SK-N-SH treated with all-trans-retinoic acid at 6 μM for 48 hours (cell line): ENCODE data around the gene TTL.

Experiments
- ARNTL ChIP-seq: fragments of 450-650 bp; formaldehyde crosslinking; IDR thresholded peaks from 2 replicates; pipeline ENCODE4 v1.5.0; 2020; ENCODE audit warnings: low read depth, mild to moderate bottlenecking, moderate library complexity, borderline replicate concordance
- BACH2 ChIP-seq: fragments of 250-450 bp; sonication (Bioruptor Pico); IDR thresholded peaks from 2 replicates; pipeline ENCODE4 v1.9.0; 2021; ENCODE audit warnings: mild to moderate bottlenecking, borderline replicate concordance
- CSRNP3 ChIP-seq: fragments of 250-450 bp; sonication (Bioruptor Pico); IDR thresholded peaks from 2 replicates; pipeline ENCODE4 v1.5.1; 2021; ENCODE audit warnings: mild to moderate bottlenecking, moderate library complexity
- ESRRG ChIP-seq: fragments of 250-450 bp; sonication (Bioruptor Pico); IDR thresholded peaks from 2 replicates; pipeline ENCODE4 v1.6.1; 2021; ENCODE audit warnings: mild to moderate bottlenecking
- RARB ChIP-seq: fragments of 250-450 bp; sonication (Bioruptor Pico); IDR thresholded peaks from 2 replicates; pipeline ENCODE4 v1.8.0; 2021; ENCODE audit warnings: mild to moderate bottlenecking, moderate library complexity
- TOX ChIP-seq: fragments of 250-450 bp; sonication (Bioruptor Pico); IDR thresholded peaks from 2 replicates; pipeline ENCODE4 v1.8.0; 2021; ENCODE audit warnings: mild to moderate bottlenecking, moderate library complexity, borderline replicate concordance
- TSHZ2 ChIP-seq: fragments of 250-450 bp; sonication (Bioruptor Pico); IDR thresholded peaks from 2 replicates; pipeline ENCODE4 v1.5.0; 2020; ENCODE audit warnings: mild to moderate bottlenecking, moderate library complexity
- ZFP3 ChIP-seq: fragments of 250-450 bp; sonication (Bioruptor Pico); IDR thresholded peaks from 2 replicates; pipeline ENCODE4 v1.5.0; 2020; ENCODE audit warnings: mild to moderate bottlenecking, moderate library complexity
- ZFP30 ChIP-seq: fragments of 450-650 bp; formaldehyde crosslinking; IDR thresholded peaks from 2 replicates; pipeline ENCODE4 v1.5.0; 2022; ENCODE audit warnings: mild to moderate bottlenecking, moderate library complexity
- TF ChIP-seq, protein P1 (sequence below): fragments of 250-450 bp; sonication (Bioruptor Pico); IDR thresholded peaks from 2 replicates; pipeline ENCODE4 v1.8.0; 2020; ENCODE audit warnings: mild to moderate bottlenecking, moderate library complexity, borderline replicate concordance

GRCh38 chr2:112519506-112519905 lies 37.5 kb downstream of the TTL start:
- TF ChIP-seq, protein P1, sequence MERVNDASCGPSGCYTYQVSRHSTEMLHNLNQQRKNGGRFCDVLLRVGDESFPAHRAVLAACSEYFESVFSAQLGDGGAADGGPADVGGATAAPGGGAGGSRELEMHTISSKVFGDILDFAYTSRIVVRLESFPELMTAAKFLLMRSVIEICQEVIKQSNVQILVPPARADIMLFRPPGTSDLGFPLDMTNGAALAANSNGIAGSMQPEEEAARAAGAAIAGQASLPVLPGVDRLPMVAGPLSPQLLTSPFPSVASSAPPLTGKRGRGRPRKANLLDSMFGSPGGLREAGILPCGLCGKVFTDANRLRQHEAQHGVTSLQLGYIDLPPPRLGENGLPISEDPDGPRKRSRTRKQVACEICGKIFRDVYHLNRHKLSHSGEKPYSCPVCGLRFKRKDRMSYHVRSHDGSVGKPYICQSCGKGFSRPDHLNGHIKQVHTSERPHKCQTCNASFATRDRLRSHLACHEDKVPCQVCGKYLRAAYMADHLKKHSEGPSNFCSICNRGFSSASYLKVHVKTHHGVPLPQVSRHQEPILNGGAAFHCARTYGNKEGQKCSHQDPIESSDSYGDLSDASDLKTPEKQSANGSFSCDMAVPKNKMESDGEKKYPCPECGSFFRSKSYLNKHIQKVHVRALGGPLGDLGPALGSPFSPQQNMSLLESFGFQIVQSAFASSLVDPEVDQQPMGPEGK (CRISPR knock-in tag) = no peak
- no peak for TF ChIP-seq CSRNP3
- no peak for TF ChIP-seq ZFP3 (CRISPR knock-in tag)
- no peak for TF ChIP-seq ESRRG (CRISPR knock-in tag)
- no peak for TF ChIP-seq ZFP30 (CRISPR knock-in tag)
- TF ChIP-seq TSHZ2 (CRISPR knock-in tag) = no peak
- TF ChIP-seq RARB (CRISPR knock-in tag) = no peak
- TF ChIP-seq BACH2 (CRISPR knock-in tag) = no peak
- no peak for TF ChIP-seq ARNTL
- TF ChIP-seq TOX (CRISPR knock-in tag) = no peak
